Lower leg skin (tissue), 4 donors: ENCODE measurements around the gene TACO1. TPM values are rescaled to one million over a fixed set of nuclear protein-coding genes. Genes with fewer than 3 reads are reported as not detected.

Source experiments
- DNase-seq, 2 donors: peaks; one replicate each; pipeline ENCODE4 v3.0.0-alpha.2; 2019; ENCODE audit warnings: low spot score in 2 of 2
- H3K4me3 ChIP-seq: fragments of 200-600 bp; sonication (generic); 2 replicates; pipeline ENCODE4 v1.5.1; 2017; ENCODE audit warnings: mild to moderate bottlenecking, low read depth; ENCODE audit not compliant: poor library complexity, severe bottlenecking
- POLR2A ChIP-seq, 2 donors: fragments of 450-650 bp; IDR thresholded peaks; one replicate each; pipeline ENCODE4 v1.6.1; 2016 to 2017; ENCODE audit warnings: antibody characterized with exemption in 2 of 2, mild to moderate bottlenecking in 1 of 2, moderate library complexity in 1 of 2
- WGBS, 2 donors: methylation state at CpG; one replicate each; pipeline ENCODE4 v1.1.5; 2018; 5-methylcytosine and 5-hydroxymethylcytosine counted together
- intact Hi-C: fragments of 100-400 bp; cut with DNase I; formaldehyde crosslinking; loops from one replicate; pipeline ENCODE4 v1.15.0; 2023; ENCODE audit warnings: low total_unique reads
- total RNA-seq, 4 donors: library from RNA; depleted of rRNA; stranded (reverse); fragments of >200 nt; gene quantifications; one replicate each; pipeline ENCODE4 v1.1.0, GENCODE V29; 2016
- TF ChIP-seq, protein P1 (sequence below), 3 donors: fragments of 450-650 bp; IDR thresholded peaks; one replicate each; pipeline ENCODE4 v1.5.1; 2016; ENCODE audit warnings: antibody characterized with exemption in 3 of 3, mild to moderate bottlenecking in 3 of 3, moderate library complexity in 2 of 3

TACO1 gene
- total RNA-seq, 4 donors from 2014 or later, result 9.3 to 15.8 (median 13.4) TPM

DNA sequence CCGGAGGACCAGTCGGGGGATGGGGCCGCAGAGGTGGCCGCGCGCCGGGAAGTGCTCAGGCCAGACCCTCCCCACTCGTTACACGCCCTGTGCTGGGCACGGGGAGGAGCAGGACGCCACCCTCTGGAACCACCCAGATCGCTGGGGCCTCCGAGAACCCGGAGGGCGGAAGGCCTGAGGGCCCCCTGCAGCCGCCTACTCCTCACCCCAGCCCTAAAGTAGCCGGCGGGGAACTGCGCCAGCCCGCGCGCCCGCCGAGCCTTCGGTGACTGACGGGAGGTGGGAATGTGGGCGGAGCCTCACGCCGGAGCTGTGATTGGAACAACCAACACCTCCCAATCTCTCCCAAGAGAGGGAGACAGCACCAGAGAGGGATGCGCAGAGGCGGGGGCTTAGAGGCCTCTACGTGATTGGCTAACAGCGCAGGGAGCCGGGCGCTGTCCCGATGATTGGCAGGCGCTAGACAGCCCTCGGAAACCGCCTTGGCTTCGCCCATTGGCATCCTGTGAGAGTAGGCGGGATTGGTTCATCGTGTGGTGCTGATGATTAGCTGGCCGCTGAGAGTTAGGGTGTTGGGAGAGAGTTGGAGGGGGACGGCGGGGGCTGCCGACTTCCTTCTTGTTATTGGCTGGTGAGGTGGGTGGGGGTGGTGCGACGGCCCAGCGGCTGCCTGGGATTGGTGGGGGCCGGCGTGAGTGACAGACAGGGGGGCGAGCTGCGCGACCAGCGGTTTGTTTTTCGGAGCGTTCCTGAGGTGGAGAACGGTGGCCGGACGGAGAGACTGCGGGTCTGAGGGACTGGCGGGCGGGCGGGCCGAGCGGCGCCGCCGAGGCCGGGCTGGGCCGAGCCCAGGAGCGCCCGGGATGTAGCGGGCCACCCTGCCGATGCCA is 21.2 kb downstream of the TACO1 start, which contains the start of gene MAP3K3:
MAP3K3 (plus strand) TSS at position 734 of the 890 bp plus-strand sequence. CDS start 343 bp downstream, outside the sequence.
- TF ChIP-seq POLR2A (IDR thresholded peaks at IDR 0.05), result peak in 1 of 2 donors; percentile 6
- TF ChIP-seq, protein P1, sequence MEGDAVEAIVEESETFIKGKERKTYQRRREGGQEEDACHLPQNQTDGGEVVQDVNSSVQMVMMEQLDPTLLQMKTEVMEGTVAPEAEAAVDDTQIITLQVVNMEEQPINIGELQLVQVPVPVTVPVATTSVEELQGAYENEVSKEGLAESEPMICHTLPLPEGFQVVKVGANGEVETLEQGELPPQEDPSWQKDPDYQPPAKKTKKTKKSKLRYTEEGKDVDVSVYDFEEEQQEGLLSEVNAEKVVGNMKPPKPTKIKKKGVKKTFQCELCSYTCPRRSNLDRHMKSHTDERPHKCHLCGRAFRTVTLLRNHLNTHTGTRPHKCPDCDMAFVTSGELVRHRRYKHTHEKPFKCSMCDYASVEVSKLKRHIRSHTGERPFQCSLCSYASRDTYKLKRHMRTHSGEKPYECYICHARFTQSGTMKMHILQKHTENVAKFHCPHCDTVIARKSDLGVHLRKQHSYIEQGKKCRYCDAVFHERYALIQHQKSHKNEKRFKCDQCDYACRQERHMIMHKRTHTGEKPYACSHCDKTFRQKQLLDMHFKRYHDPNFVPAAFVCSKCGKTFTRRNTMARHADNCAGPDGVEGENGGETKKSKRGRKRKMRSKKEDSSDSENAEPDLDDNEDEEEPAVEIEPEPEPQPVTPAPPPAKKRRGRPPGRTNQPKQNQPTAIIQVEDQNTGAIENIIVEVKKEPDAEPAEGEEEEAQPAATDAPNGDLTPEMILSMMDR (IDR thresholded peaks at IDR 0.05), result no peak
- H3K4me3 ChIP-seq, result peak within 1 kb of the TSS; percentile 60
- DNase-seq, result peak; percentile 99 to 100
- WGBS, 2 donors, result 1% methylated on average over 26 to 44 of the region's 75 CpGs
- intact Hi-C loops, result no loop called here

DNA sequence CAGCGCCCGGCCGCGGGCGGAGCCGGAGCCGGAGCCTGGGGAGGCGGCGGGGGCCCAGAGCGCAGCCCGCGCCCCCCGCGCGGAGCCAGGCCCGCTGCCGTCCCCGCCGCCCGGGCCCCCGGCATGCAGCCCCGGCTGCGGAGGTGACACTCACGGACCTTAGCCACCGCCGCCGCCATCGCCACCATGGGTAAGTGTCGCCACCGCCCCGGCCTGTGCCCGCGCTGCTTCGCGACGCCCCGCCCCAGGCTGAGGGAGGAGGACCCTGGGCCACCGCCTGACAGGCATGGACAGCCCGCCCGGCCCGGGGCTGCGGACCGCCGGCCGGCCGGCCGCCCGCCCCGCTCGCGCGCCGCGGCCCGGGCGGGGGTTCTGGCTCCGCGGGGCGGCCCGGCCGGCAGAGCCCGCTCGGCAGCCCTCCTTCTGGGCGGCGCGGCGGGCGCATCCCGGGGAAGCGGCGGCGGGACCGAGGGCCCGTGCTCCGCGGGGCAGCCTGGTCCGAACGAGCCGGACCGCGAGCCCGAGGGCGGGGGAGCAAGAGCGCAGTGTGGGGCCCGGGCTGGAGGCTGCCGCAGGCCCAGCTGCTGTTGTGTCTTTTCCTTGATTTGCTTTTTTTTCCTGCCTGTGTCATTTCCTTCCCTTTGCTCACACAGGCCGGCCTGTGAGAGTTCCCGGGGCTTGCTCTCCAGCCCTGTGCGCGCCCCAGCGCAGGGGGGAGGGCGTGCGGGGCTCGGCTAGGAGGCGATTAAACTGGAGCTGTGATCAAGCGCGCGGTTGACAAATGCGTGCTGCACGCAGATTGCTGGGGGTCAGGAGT is 22.1 kb downstream of the TACO1 start:
- peak; percentile 54 to 95 for DNase-seq
- H3K4me3 ChIP-seq, result peak overlapping the region; percentile 60
- 0% methylated on average over 24 to 47 of the region's 100 CpGs for WGBS, 2 donors
- intact Hi-C loops, result no loop called here
- TF ChIP-seq POLR2A (IDR thresholded peaks at IDR 0.05), result no peak
- TF ChIP-seq, protein P1 (IDR thresholded peaks at IDR 0.05), result no peak

DNA sequence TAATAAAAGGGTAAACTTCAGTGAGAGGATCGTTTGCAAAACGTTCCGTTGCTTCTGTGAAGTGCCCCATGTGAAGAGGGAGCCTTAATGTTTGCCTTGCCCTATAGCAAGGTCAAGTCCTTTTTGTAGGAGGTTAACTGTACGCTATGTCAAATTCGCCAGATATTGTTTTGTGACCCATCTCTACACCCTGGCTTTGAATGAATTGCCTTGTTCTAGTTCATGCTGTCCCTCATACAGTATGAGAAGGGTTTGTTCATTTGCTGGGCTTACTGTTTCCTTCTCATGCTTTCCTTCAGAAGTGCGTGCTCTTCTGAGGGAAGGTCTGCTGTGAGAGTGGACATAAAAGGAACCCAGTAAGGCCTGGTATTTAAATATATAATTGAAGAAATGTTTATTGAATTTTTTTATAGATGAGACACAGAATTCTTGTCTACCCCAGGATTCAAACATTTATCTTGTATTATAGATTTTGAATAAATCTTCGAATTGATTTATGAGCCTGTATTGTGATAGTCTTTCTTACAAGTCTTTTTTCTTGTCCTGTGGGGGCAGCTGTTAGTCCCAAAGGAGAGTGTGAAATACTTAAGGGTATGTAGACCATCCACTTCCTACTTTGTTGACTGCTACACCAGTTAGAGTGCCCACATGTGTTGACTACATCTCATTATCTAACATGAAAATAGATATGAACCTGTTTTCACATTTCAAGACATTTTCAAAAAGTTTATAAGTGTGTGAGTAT is 23.3 kb downstream of the TACO1 start:
- intact Hi-C loops, result no loop called here
- TF ChIP-seq, protein P1 (IDR thresholded peaks at IDR 0.05), result no peak
- TF ChIP-seq POLR2A (IDR thresholded peaks at IDR 0.05), result no peak
- DNase-seq, result no peak
- no peak overlapping the region for H3K4me3 ChIP-seq
- WGBS, 2 donors, result 43 to 51% methylated on average over 7 of the region's 7 CpGs

DNA sequence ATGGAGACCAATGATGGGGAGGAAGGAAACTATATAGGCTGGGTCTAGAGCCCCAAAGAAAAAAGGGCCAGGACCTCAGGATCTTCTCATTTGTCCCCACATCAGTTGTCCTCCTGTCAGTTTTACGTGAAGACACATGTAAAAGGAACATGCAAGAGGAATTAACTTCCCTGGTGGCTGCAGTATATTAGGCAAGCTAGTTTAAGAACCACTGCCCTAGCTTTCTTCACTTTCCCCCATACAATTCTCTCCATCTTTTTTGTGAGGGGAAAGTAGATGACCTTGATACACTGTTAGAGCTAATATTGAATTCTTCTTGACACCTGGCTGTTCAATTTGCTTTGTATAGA is 23.8 kb downstream of the TACO1 start:
- H3K4me3 ChIP-seq, result no peak overlapping the region
- TF ChIP-seq POLR2A (IDR thresholded peaks at IDR 0.05), result no peak
- TF ChIP-seq, protein P1 (IDR thresholded peaks at IDR 0.05), result no peak
- 61 to 88% methylated on average over 1 of the region's 1 CpG for WGBS, 2 donors
- no peak for DNase-seq
- intact Hi-C loops, result no loop called here

DNA sequence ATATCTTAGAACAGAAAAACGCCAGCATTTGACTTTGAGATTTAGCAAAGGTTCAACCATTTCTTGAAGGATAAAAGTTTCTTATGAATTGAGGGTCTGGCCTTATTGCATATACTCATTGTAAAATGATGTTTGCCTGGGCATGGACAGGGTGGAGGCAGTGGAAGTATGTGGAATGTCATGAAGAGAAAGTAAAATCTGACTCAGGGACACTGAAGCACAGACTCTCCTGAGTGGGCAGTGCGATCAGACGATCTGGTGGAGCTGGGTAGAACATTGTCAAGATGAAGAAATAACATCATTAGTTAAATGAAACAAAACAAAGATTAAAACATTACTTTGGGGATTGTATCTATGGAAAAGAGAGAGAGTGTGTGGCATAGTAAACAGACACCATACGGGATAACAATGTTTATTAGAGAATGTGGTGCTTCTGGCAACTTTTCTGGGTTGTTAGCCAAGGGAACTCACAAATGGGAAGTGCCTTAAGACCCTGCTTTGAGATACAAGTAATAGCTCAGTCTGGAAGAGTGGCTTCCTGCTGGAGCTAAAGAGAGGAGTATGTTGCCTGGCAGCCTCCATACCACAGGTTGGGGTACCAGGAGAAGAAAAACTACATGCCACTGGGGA is 26.0 kb downstream of the TACO1 start:
- no peak for DNase-seq
- no peak for TF ChIP-seq POLR2A (IDR thresholded peaks at IDR 0.05)
- TF ChIP-seq, protein P1 (IDR thresholded peaks at IDR 0.05), result no peak
- intact Hi-C loops, result no loop called here
- 41 to 46% methylated on average over 4 of the region's 4 CpGs for WGBS, 2 donors
- H3K4me3 ChIP-seq, result no peak overlapping the region
